Stimulated activated CD8-positive, alpha-beta memory T cell treated with anti-CD3 and anti-CD28 coated beads, Interleukin-12 subunit alpha, Interleukin-12 subunit beta, amount 100 ng/mL, for 4 hours (primary cell): Measurements from ENCODE around the gene MMP19.
"Not testable (repeated sequence)": the region's sequence is repeated elsewhere in the genome, so short reads cannot be mapped to it uniquely, and the experiment has no call there.

Source experiments
- DNase-seq: peaks from one replicate; pipeline ENCODE4 v3.0.0-alpha.2; 2020; ENCODE audit warnings: low read depth

The MMP19 gene

GRCh38 chr12:55843431-55843830, 695 bp upstream of the MMP19 start:
- DNase-seq = no peak

- no peak for DNase-seq
These were observed 2.0 kb downstream of the MMP19 start for GRCh38 chr12:55840581-55841351.

DNA sequence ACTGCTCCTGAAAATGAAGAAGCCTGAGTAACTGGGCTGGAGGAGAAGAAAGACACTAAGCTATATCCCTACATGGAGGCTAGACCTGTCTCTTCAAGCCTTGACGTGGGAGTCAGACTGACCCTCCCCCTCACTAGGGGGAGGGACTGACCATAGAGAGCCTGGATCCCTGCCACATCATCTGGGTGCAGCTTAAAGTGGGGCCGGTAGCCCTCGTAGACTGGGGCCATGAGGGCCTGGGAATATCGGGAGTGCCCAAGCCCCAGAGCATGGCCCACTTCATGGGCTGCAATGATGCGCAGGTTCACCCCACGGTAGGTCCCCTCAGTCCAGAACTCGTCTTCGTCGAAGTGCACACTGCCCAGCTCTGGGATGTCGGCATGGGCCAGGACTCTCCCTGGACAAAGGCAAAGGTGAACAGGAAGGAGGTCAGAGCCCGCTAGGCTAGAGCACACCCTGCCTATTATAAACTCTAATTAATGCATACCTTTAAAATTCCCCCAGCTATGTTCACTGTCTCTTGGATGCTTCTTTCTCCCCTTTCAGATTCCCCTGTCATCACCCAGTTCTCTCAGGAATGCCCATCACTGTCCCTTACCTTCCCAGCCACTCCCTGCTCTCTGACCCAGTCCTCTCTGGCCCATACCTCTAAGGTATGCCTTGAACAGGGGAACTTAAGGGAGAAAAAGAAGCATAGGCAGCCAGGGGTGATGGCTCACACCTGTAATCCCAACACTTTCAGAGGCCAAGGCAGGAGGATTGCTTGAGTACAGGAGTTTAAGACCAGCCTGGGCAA, 3.2 kb downstream of the MMP19 start:
- DNase-seq = no peak

- no peak for DNase-seq
These were observed 4.4 kb downstream of the MMP19 start for GRCh38 chr12:55838361-55838760.

GRCh38 chr12:55834400-55834799, 8.3 kb downstream of the MMP19 start:
- not testable (repeated sequence) for DNase-seq

DNA sequence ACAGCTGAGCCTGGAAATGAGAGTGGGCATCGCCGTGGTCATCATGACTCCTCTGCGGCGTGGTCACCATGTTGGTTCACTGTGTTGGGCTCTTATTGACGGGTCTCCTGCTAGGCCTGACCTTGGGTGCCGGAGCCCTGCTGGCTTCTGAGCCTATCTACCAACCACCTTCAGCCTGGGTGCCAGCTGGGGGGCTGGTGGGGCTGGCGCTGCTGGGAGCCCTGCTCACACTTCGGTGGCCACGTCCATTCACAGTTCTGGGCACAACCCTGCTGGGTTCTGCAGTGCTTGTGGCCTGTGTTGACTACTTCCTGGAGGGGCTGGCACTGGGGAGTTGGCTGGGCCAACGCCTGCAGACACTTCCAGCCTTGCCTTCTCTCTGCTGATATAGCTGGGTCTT, 9.7 kb downstream of the MMP19 start:
- no peak for DNase-seq

DNA sequence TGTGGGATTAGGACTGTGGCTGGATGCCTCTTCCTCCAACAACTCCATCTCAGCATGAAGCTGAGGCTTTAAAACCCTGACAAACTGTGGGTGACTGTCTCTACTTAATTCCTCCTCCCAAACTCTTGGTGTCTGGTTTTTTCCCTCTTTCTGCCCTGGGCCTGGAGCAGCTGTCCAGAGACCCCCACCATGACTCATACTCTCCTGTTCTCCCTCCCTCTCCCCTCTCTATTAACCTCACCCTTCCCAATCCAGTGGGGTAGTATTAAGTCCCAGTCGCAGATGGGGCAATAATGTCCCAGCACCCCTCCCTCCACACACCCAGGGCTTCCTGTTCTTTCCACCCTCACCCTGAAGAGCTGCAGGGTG, 11.3 kb downstream of the MMP19 start:
- no peak for DNase-seq

DNA sequence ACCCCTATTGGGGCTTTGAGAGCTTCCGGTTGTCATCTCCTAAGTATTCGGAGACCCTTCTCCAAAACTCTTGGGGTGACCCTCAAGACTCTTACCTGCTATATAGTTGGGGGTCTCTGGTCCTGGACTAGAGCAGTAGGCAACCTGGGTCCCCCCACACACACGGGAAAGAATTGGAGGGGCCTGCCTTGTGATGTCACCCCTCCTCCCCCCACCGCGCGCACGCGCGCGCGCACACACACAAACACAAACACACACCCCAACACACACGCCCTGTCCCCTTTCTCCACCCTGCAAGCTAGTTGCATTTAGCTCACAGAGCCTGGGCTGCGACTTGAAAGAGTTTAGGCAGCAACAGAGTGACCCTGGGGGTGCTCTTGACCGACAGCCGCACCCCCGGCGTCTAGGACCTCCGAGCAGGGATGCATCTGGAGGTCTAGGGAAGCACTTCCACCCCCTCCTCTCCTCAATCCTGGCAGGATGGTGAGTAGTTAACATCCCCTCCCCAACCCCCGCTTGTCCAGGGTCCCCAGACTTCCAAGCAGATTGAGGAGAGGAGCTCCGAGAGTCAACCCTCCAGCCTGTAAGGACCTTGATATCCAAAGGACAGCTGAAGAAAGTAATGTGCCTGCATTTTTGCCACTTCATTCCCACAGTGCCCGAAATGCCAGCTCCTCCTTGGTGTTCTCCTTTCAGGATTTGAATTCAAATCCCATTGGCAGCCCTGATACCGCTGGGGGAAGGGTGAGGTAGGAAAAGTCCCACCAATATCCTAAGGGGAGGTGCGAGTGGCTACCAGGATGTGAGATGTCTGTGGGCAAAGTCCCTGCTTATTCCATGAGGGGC, 11.9 kb downstream of the MMP19 start:
- DNase-seq = peak; percentile 40

DNA sequence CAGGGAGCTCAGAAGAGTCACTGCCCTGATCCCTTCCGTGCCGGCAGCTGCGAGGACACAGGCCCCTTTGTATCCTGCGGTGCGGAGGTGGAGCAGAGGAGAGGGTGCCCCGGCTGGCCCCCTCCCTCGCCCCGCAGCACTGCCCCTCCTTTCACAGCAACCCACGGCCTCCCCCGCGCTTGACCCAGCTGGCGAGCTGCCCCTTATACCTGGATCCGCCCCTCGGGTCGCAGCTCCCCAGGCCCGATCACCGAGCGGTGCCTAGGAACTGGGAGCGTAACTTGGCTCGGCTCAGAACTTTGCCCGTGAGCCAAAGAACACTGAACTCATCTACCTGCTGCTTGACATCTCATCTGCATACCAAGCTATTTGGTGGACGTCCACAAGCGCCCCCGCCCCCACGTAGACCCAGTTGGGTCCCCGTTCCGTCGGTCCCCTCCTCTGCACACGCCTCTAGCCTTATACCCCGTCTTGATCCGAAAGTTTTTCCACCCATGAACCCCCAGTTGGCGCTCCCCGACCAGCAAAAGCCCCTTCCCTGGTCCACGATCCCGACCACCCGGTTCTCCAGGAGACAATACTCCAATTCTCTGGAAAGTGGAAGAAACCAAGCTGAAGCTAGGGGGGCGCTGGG, 12.7 kb downstream of the MMP19 start:
- DNase-seq = peak; percentile 15

DNA sequence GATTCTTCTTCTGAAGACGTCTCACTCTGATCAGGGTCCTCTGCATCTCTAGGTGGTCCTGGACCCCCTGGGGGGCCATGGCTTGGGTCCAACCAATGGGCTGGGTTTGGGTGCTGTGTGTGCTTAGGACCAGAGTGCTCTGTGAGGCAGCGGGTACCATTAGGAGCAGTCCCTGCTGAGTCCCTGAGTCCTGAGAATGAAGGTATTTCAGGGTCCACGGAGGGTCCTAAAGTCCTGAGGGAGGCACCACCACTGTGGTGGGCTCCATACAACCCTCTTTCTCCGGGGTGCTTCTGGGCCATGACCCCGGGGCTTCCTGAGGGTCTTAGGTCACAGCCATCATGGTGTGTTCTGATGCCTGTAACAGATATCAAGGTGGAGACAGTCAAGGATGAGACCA, 14.4 kb downstream of the MMP19 start:
- DNase-seq = no peak

GRCh38 chr12:55827806-55828205, 14.9 kb downstream of the MMP19 start:
- no peak for DNase-seq

DNA sequence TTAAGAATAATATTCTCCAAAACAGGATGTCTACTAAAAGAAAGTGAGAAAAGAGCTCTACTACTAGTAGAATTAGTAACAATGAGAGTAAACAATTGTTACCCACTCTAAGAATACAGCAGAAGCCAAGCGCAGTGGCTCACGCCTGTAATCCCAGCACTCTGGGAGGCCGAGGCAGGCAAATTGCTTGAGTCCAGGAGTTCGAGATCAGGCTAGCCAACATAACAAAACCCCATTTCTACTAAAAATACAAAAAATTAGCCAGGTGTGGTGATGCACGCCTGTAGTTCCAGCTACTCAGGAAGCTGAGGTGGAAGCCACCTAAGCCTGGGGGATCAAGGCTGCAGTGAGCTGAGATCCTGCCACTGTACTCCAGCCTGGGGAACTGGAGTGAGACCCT, 18.0 kb downstream of the MMP19 start:
- no peak for DNase-seq

DNA sequence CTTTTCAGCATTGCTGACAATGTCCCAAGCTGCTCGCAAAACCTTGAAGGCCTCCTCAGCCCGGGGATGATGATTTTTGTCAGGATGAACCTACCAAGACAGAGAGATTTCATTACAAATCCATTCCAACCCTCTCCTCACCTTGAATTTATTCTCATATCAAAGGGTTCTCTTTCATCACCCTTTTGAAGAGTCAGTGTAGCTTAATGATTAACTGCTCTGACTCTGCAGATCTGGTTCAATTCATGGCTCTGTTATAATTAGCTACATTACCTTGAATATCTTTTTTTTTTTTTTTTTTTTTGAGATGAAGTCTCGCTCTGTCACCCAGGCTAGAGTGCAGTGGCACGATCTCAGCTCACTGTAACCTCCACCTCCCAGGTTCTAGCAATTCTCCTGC, 19.3 kb downstream of the MMP19 start:
- no peak for DNase-seq

- no peak for DNase-seq
These were observed 20.5 kb downstream of the MMP19 start for GRCh38 chr12:55822228-55822627.

GRCh38 chr12:55820679-55821078, 22.1 kb downstream of the MMP19 start:
- no peak for DNase-seq

DNA sequence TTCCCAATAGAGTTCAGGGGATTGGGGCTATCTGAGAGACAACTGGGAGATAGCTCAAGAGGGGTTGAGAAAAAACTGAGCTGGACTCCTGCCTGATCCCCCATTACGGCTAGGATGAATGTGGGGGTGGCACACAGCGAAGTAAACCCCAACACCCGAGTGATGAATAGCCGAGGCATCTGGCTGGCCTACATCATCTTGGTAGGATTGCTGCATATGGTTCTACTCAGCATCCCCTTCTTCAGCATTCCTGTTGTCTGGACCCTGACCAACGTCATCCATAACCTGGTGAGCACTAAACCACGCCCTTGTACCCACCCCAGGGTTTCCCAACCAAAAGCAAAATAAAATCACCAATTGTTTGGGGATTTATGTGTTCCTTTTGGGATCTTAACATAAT, 23.9 kb downstream of the MMP19 start:
- no peak for DNase-seq

DNA sequence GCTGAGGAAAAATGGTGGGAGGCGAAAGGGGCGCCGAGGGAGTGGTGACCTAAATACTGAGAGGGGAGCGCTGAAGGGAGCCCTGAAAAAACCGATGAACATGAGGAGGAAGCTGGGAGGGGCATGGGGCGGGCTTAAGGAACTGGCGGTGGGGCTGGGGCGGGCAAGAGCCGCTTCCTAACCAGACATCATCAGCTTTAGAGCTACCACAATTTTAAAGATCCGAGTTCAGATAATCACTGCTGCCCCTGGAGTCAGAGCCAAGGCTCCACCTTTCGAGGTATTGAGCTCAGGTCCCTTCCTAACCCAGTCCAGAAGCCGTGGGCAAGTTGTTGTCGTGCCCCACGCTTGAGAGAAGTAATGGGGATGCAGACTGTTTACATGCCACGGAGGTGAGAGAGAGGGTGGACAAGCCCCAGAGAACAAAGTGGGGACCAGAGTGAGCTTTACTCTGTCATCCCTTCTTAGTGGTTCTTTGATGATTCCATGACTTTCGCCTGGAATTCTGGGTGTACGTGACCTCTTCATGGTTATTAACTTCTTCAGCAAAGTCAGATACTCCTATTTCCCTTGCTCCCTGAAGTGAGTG, 24.5 kb downstream of the MMP19 start:
- no peak for DNase-seq

GRCh38 chr12:55817345-55818139, 25.2 kb downstream of the MMP19 start, which contains the start of the genes ORMDL2 and SARNP:
ORMDL2 (plus strand) TSS chr12:55818041; CDS start chr12:55819000, 959 bp downstream.
SARNP (minus strand) TSS chr12:55817724; CDS start chr12:55817701, 23 bp downstream.
- peak; percentile 88 for DNase-seq

GRCh38 chr12:55816881-55817344, 25.8 kb downstream of the MMP19 start:
- DNase-seq = no peak

DNA sequence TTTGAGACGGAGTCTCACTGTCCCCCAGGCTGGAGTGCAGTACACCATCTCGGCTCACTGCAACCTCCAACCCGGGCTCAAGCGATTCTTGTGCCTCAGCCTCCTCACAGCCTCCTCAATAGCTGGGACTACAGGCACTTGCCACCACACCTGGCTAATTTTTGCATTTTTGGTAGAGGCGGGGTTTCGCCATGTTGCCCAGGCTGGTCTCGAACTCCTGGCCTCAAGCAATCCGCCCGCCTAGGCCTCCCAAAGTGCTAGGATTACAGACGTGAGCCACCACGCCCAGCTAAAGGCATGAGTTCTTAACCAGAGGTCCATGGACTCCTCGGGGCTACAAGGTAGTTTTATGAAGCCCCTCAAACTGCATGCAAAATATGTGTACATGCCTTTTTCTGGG, 27.3 kb downstream of the MMP19 start:
- DNase-seq = no peak

DNA sequence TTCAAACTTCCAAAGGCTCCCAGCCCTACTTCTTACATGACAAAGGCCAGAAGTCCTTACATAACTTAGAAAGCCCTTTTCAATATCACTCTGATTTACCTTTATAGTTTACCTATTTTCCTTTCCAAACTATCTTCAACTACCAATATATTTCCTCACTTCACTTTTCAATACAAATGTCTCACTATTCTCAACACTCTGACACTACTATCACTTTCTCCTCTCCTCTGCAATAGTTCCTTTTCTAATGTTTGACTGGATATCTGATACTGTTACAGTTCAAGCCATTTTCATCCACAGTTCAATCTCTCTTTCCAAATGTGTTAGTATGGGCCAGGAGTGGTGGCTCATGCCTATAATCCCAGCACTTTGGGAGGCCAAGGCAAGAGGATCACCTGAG, 28.5 kb downstream of the MMP19 start:
- DNase-seq = no peak
